K562 (cell line): ENCODE results near the gene PIK3C2A. TPM values are rescaled to one million over a fixed set of nuclear protein-coding genes. Genes with fewer than 3 reads are reported as not detected.
A peak's percentile ranks its signal among the peaks of the same experiment; 100 is the strongest.

ENCODE experiments used
- E2F3 ChIP-seq: fragments of 250-450 bp; sonication (Bioruptor Pico); IDR thresholded peaks from 2 replicates; pipeline ENCODE4 v1.4.0; 2020; ENCODE audit warnings: mild to moderate bottlenecking
- HSF4 ChIP-seq: fragments of 250-450 bp; sonication (Bioruptor Pico); IDR thresholded peaks from 2 replicates; pipeline ENCODE4 v2.1.2; 2022; ENCODE audit warnings: mild to moderate bottlenecking, moderate library complexity, borderline replicate concordance
- KDM5B ChIP-seq: fragments of 200-600 bp; sonication (generic); IDR thresholded peaks from 2 replicates; pipeline ENCODE4 v1.6.1; 2012; ENCODE audit warnings: low read depth, mild to moderate bottlenecking, moderate library complexity, low read length, control low read depth, inconsistent platforms; ENCODE audit not compliant: insufficient replicate concordance
- MAFK ChIP-seq: IDR thresholded peaks from 2 replicates; pipeline ENCODE4 v1.6.1; 2011; ENCODE audit warnings: low read length, improper control_type of control experiment
- MTA2 ChIP-seq: fragments of 450-650 bp; IDR thresholded peaks from 2 replicates; pipeline ENCODE4 v1.6.1; 2016; ENCODE audit warnings: low read depth
- NFXL1 ChIP-seq: fragments of 450-650 bp; formaldehyde crosslinking; IDR thresholded peaks from 2 replicates; pipeline ENCODE4 v1.4.0; 2021; ENCODE audit warnings: mild to moderate bottlenecking
- POLR2A ChIP-seq: fragments of 450-650 bp; conservative IDR thresholded peaks from 2 replicates; pipeline ENCODE4 v1.6.1; 2016
- RBFOX2 ChIP-seq: fragments of 200-400 bp; formaldehyde crosslinking; IDR thresholded peaks from 2 replicates; pipeline ENCODE4 v1.6.1; 2017; ENCODE audit warnings: low read depth, mild to moderate bottlenecking, low read length, moderate library complexity
- SPI1 ChIP-seq: IDR thresholded peaks from 2 replicates; pipeline ENCODE4 v1.6.1; 2011; ENCODE audit warnings: low read depth, low read length, control low read depth, borderline replicate concordance
- TSC22D4 ChIP-seq: fragments of 450-650 bp; IDR thresholded peaks from 2 replicates; pipeline ENCODE4 v1.6.1; 2016; ENCODE audit warnings: missing genetic modification characterization, missing biosample characterization, control low read depth
- USF2 ChIP-seq: sonication (generic); formaldehyde crosslinking; IDR thresholded peaks from 2 replicates; pipeline ENCODE4 v1.5.0; 2020; ENCODE audit warnings: missing genetic modification reagents
- ZBTB17 ChIP-seq: fragments of 450-650 bp; formaldehyde crosslinking; IDR thresholded peaks from 2 replicates; pipeline ENCODE4 v1.4.0; 2020; ENCODE audit warnings: mild to moderate bottlenecking
- ZMIZ1 ChIP-seq, 2 experiments: fragments of 150-350 bp in 1 of 2; IDR thresholded peaks; 2 replicates each; pipeline ENCODE4 v1.6.1; 2012 to 2016; ENCODE audit warnings: low read depth in 2 of 2, low read length in 2 of 2, mild to moderate bottlenecking in 1 of 2, moderate library complexity in 1 of 2
- ZNF212 ChIP-seq: fragments of 450-650 bp; formaldehyde crosslinking; IDR thresholded peaks from 2 replicates; pipeline ENCODE4 v1.4.0; 2020; ENCODE audit warnings: mild to moderate bottlenecking
- ZNF384 ChIP-seq: IDR thresholded peaks from 2 replicates; pipeline ENCODE4 v1.6.1; 2012; ENCODE audit warnings: low read depth, low read length, improper control_type of control experiment
- polyA plus RNA-seq, 8 experiments: library from polyadenylated mRNA; depleted of rRNA in 4 of 8; stranded (reverse) in 5 of 8; unstranded in 3 of 8; fragments of >200 nt; fragmentation: Nextera tagmentation in 2 of 8; fragmentation: Illumina TruSeq in 1 of 8; extraction: Ambion mirVana in 2 of 8; extraction: Trizol in 1 of 8; gene quantifications; 2 replicates each; pipeline versions ENCODE4 v1.2.1 to v1.2.3, GENCODE V29; 2011 to 2014; ENCODE audit warnings: inconsistent platforms in 1 of 8, missing spikeins in 1 of 8
- total RNA-seq, 7 experiments: library from RNA; depleted of rRNA in 6 of 7; stranded (reverse); fragments of >200 nt in 6 of 7; fragmentation: Illumina TruSeq in 2 of 7; extraction: Trizol in 2 of 7; gene quantifications; 2 replicates each; pipeline versions ENCODE4 v1.2.1 to v1.2.3, GENCODE V29; 2011 to 2021; ENCODE audit warnings: low replicate concordance in 1 of 7
- TF ChIP-seq, protein P1 (sequence below): IDR thresholded peaks from 3 replicates; pipeline ENCODE4 v1.6.1; 2011; ENCODE audit warnings: borderline replicate concordance, mild to moderate bottlenecking, moderate library complexity; ENCODE audit not compliant: insufficient read length; ENCODE audit errors: extremely low read depth

The PIK3C2A gene
- total and polyA plus RNA-seq, 9 of the 15 experiments (the other 6 are each of a cell fraction or from before 2014, with no cell fraction given): 3.1 to 25.2 (median 15.6) TPM

- TF ChIP-seq MTA2: no peak
- no peak for TF ChIP-seq MAFK
- 0 out of 2 replicates have a peak, but pooled peaks have one; percentile 24 for TF ChIP-seq SPI1
- peak; percentile 94 for TF ChIP-seq RBFOX2
- TF ChIP-seq KDM5B: peak; percentile 94
- peak in 1 of 2 experiments; percentile 26; a peak in 1 of 4 replicates for TF ChIP-seq ZMIZ1 (IDR thresholded peaks at IDR 0.05; ENCODE audit: low read depth in 2 of 2, low read length in 2 of 2)
- TF ChIP-seq, protein P1, sequence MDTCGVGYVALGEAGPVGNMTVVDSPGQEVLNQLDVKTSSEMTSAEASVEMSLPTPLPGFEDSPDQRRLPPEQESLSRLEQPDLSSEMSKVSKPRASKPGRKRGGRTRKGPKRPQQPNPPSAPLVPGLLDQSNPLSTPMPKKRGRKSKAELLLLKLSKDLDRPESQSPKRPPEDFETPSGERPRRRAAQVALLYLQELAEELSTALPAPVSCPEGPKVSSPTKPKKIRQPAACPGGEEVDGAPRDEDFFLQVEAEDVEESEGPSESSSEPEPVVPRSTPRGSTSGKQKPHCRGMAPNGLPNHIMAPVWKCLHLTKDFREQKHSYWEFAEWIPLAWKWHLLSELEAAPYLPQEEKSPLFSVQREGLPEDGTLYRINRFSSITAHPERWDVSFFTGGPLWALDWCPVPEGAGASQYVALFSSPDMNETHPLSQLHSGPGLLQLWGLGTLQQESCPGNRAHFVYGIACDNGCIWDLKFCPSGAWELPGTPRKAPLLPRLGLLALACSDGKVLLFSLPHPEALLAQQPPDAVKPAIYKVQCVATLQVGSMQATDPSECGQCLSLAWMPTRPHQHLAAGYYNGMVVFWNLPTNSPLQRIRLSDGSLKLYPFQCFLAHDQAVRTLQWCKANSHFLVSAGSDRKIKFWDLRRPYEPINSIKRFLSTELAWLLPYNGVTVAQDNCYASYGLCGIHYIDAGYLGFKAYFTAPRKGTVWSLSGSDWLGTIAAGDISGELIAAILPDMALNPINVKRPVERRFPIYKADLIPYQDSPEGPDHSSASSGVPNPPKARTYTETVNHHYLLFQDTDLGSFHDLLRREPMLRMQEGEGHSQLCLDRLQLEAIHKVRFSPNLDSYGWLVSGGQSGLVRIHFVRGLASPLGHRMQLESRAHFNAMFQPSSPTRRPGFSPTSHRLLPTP: no peak
- TF ChIP-seq E2F3: 0 out of 2 replicates have a peak, but pooled peaks have one; percentile 21
- no peak for TF ChIP-seq ZNF212 (CRISPR knock-in tag)
- 0 out of 2 replicates have a peak, but pooled peaks have one; percentile 14 for TF ChIP-seq ZBTB17 (CRISPR knock-in tag)
- no peak for TF ChIP-seq USF2 (CRISPR knock-in tag)
- TF ChIP-seq ZNF384: no peak
- no peak for TF ChIP-seq NFXL1 (CRISPR knock-in tag)
- no peak for TF ChIP-seq HSF4 (CRISPR knock-in tag)
- TF ChIP-seq POLR2A: peak; percentile 93
- no peak for TF ChIP-seq TSC22D4 (tag)
These were observed at the start of gene PIK3C2A (continued) for GRCh38 chr11:17207317-17208256.
